NCI-H2029 (cell line): ENCODE measurements around the gene TAF6.
"Not testable (repeated sequence)": the region's sequence is repeated elsewhere in the genome, so short reads cannot be mapped to it uniquely, and the experiment has no call there.

Experiments used
- DNase-seq: peaks from one replicate; lab custom pipeline; 2025; lab: John Stamatoyannopoulos, UW

The TAF6 gene

GRCh38 chr7:100152404-100152803, 33.2 kb upstream of the TAF6 start:
- DNase-seq = no peak

GRCh38 chr7:100148559-100149328, 29.6 kb upstream of the TAF6 start, which contains the start of gene LAMTOR4:
Gene LAMTOR4, plus strand, starts transcription at chr7:100148918. Its CDS starts 55 bp downstream, at chr7:100148973.
- DNase-seq = peak; percentile 98

GRCh38 chr7:100148225-100148558, 29.0 kb upstream of the TAF6 start:
- DNase-seq = no peak

- DNase-seq = no peak
Observed at GRCh38 chr7:100147278-100147677, 28.1 kb upstream of the TAF6 start.

GRCh38 chr7:100146350-100146749, 27.2 kb upstream of the TAF6 start:
- DNase-seq = not testable (repeated sequence)

GRCh38 chr7:100142461-100142860, 23.3 kb upstream of the TAF6 start:
- no peak for DNase-seq

GRCh38 chr7:100141555-100141949, 22.4 kb upstream of the TAF6 start:
- no peak for DNase-seq

- peak; percentile 58 for DNase-seq
Observed at GRCh38 chr7:100137851-100138760, 18.9 kb upstream of the TAF6 start.

GRCh38 chr7:100132697-100133151, 13.6 kb upstream of the TAF6 start:
- DNase-seq = peak; percentile 49

GRCh38 chr7:100132126-100132525, 13.0 kb upstream of the TAF6 start:
- peak; percentile 65 for DNase-seq

- peak; percentile 68 for DNase-seq
Observed at GRCh38 chr7:100130608-100131453, 11.7 kb upstream of the TAF6 start.

- peak; percentile 80 for DNase-seq
Observed at GRCh38 chr7:100130220-100130607, 11.1 kb upstream of the TAF6 start.

- DNase-seq = no peak
Observed at GRCh38 chr7:100128637-100128963, 9.4 kb upstream of the TAF6 start.

GRCh38 chr7:100127866-100128636, 8.9 kb upstream of the TAF6 start:
- DNase-seq = peak; percentile 30

- peak; percentile 92 for DNase-seq
Observed at GRCh38 chr7:100126931-100127865, 8.0 kb upstream of the TAF6 start, which contains the start of gene MBLAC1. Gene MBLAC1, plus strand, starts transcription at chr7:100126967. Its CDS starts 429 bp downstream, at chr7:100127396.

- DNase-seq = no peak
Observed at GRCh38 chr7:100126239-100126930, 7.2 kb upstream of the TAF6 start.

GRCh38 chr7:100124301-100125230, 5.4 kb upstream of the TAF6 start:
- DNase-seq = no peak

GRCh38 chr7:100122568-100122967, 3.4 kb upstream of the TAF6 start:
- DNase-seq = no peak
